Activated naive CD8-positive, alpha-beta T cell treated with anti-CD3 and anti-CD28 coated beads, Interleukin-2, amount 10 ng/mL, durations not matched to agents 7 days and 5 days (primary cell): ENCODE data around the gene ACHE. TPM values are rescaled to one million over a fixed set of nuclear protein-coding genes. Genes with fewer than 3 reads are reported as not detected.
A peak's percentile ranks its signal among the peaks of the same experiment; 100 is the strongest.
"Not testable (repeated sequence)": the region's sequence is repeated elsewhere in the genome, so short reads cannot be mapped to it uniquely, and the experiment has no call there.

Experiments
- ATAC-seq: fragments of 150-1000 bp; cut with Tn5 transposase; one replicate; pipeline ENCODE4 v1.10.0; 2021; ENCODE audit warnings: low read depth, moderate library complexity
- POLR2A ChIA-PET: fragments of 350-600 bp; sonication (Branson Sonifier 250); formaldehyde crosslinking; loops from one replicate; lab custom pipeline; 2021; ENCODE audit warnings: antibody characterized with exemption; lab: Charles Lee
- DNase-seq: peaks from one replicate; pipeline ENCODE4 v3.0.0; 2021
- H3K27ac Mint-ChIP-seq: one replicate; pipeline ENCODE4 v1.8.0; 2022; ENCODE audit warnings: mild to moderate bottlenecking, mixed read lengths
- H3K27me3 Mint-ChIP-seq: one replicate; pipeline ENCODE4 v1.8.0; 2022; ENCODE audit warnings: mild to moderate bottlenecking, moderate library complexity, mixed read lengths
- H3K36me3 Mint-ChIP-seq: one replicate; pipeline ENCODE4 v1.8.0; 2021; ENCODE audit warnings: mild to moderate bottlenecking, mixed read lengths
- H3K4me1 Mint-ChIP-seq: one replicate; pipeline ENCODE4 v1.8.0; 2021; ENCODE audit warnings: mixed read lengths
- H3K4me3 Mint-ChIP-seq: one replicate; pipeline ENCODE4 v1.8.0; 2022; ENCODE audit warnings: mild to moderate bottlenecking, moderate library complexity, mixed read lengths
- H3K9me3 Mint-ChIP-seq: one replicate; pipeline ENCODE4 v1.8.0; 2021; ENCODE audit warnings: mixed read lengths
- total RNA-seq, 2 experiments: library from RNA; stranded (reverse); gene quantifications; one replicate each; pipeline ENCODE4 v1.2.3, GENCODE V29; 2021

The ACHE gene
- under 1 TPM in 1 of 2 experiments, not detected in 1; 0.34 TPM for total RNA-seq

GRCh38 chr7:100895701-100895955 is at the start of gene ACHE:
Gene ACHE, minus strand, starts transcription at chr7:100895888. Its CDS starts 1,656 bp downstream, at chr7:100894232.
- no peak for ATAC-seq
- Mint-ChIP-seq H3K4me1 (peaks cover 13% of the 10 kb centered on the region), H3K27ac (peak within 1 kb of the TSS; percentile 51), H3K36me3 (no peaks in the 10 kb centered on the region), H3K4me3 (peak within 1 kb of the TSS; percentile 44), H3K9me3 (no peaks in the 10 kb centered on the region), H3K27me3 (peaks cover 53% of the 10 kb centered on the region)
- POLR2A ChIA-PET = no interaction called here
- DNase-seq = no peak

- POLR2A ChIA-PET = no interaction called here
- H3K4me1 Mint-ChIP-seq = no peaks in the 10 kb centered on the region
- peaks cover 5% of the 10 kb centered on the region for H3K9me3 Mint-ChIP-seq
- no peak overlapping the region for H3K4me3 Mint-ChIP-seq
- H3K27ac Mint-ChIP-seq = no peak overlapping the region
- peaks cover 12% of the 10 kb centered on the region for H3K27me3 Mint-ChIP-seq
- ATAC-seq (no peak), DNase-seq (no peak)
- no peaks in the 10 kb centered on the region for H3K36me3 Mint-ChIP-seq
Observed at GRCh38 chr7:100944138-100944537, 48.5 kb upstream of the ACHE start.

- H3K4me3 Mint-ChIP-seq = no peak overlapping the region
- no peak overlapping the region for H3K27ac Mint-ChIP-seq
- POLR2A ChIA-PET = no interaction called here
Observed at GRCh38 chr7:100943693-100944092, 48.0 kb upstream of the ACHE start.

GRCh38 chr7:100942045-100942774 is 46.5 kb upstream of the ACHE start:
- no peak for DNase-seq
- POLR2A ChIA-PET = no interaction called here
- ATAC-seq = no peak
- Mint-ChIP-seq H3K27me3 (peaks cover 9% of the 10 kb centered on the region), H3K36me3 (no peaks in the 10 kb centered on the region), H3K27ac (no peak overlapping the region), H3K9me3 (peaks cover 5% of the 10 kb centered on the region), H3K4me1 (no peaks in the 10 kb centered on the region), H3K4me3 (no peak overlapping the region)

More at GRCh38 chr7:100943693-100944092, 48.0 kb upstream of the ACHE start:
- no peak for ATAC-seq
- no peaks in the 10 kb centered on the region for H3K36me3 Mint-ChIP-seq
- DNase-seq = no peak
- H3K27me3 Mint-ChIP-seq = peaks cover 9% of the 10 kb centered on the region
- H3K9me3 Mint-ChIP-seq = peaks cover 5% of the 10 kb centered on the region
- H3K4me1 Mint-ChIP-seq = no peaks in the 10 kb centered on the region

- POLR2A ChIA-PET, H3K27me3 Mint-ChIP-seq, DNase-seq, H3K9me3 Mint-ChIP-seq, H3K4me3 Mint-ChIP-seq, H3K27ac Mint-ChIP-seq, ATAC-seq, H3K4me1 Mint-ChIP-seq, H3K36me3 Mint-ChIP-seq: not testable (repeated sequence)
Observed at GRCh38 chr7:100936167-100936566, 40.5 kb upstream of the ACHE start.

GRCh38 chr7:100935381-100935780 is 39.7 kb upstream of the ACHE start:
- H3K36me3 Mint-ChIP-seq, H3K4me1 Mint-ChIP-seq, H3K27me3 Mint-ChIP-seq, H3K4me3 Mint-ChIP-seq, H3K9me3 Mint-ChIP-seq, H3K27ac Mint-ChIP-seq, ATAC-seq, DNase-seq, POLR2A ChIA-PET: not testable (repeated sequence)

- no peaks in the 10 kb centered on the region for H3K4me1 Mint-ChIP-seq
- H3K27ac Mint-ChIP-seq = no peak overlapping the region
- ATAC-seq (no peak), DNase-seq (no peak)
- H3K27me3 Mint-ChIP-seq = peaks cover 2% of the 10 kb centered on the region
- H3K4me3 Mint-ChIP-seq = no peak overlapping the region
- H3K36me3 Mint-ChIP-seq = no peaks in the 10 kb centered on the region
- peaks cover 2% of the 10 kb centered on the region for H3K9me3 Mint-ChIP-seq
- POLR2A ChIA-PET = no interaction called here
Observed at GRCh38 chr7:100933734-100934133, 38.0 kb upstream of the ACHE start.

- peaks cover 2% of the 10 kb centered on the region for H3K9me3 Mint-ChIP-seq
- no peaks in the 10 kb centered on the region for H3K36me3 Mint-ChIP-seq
- POLR2A ChIA-PET = no interaction called here
- H3K4me3 Mint-ChIP-seq = no peak overlapping the region
- DNase-seq = no peak
- H3K27me3 Mint-ChIP-seq = peaks cover 2% of the 10 kb centered on the region
- no peak for ATAC-seq
- H3K27ac Mint-ChIP-seq = no peak overlapping the region
- H3K4me1 Mint-ChIP-seq = no peaks in the 10 kb centered on the region
Observed at GRCh38 chr7:100929808-100930174, 34.1 kb upstream of the ACHE start.

- POLR2A ChIA-PET, H3K9me3 Mint-ChIP-seq, DNase-seq, ATAC-seq, H3K36me3 Mint-ChIP-seq, H3K4me1 Mint-ChIP-seq, H3K4me3 Mint-ChIP-seq, H3K27ac Mint-ChIP-seq: not testable (repeated sequence)
- peaks cover 21% of the 10 kb centered on the region for H3K27me3 Mint-ChIP-seq
Observed at GRCh38 chr7:100923616-100924015, 27.9 kb upstream of the ACHE start.

- Mint-ChIP-seq H3K4me1 (no peaks in the 10 kb centered on the region), H3K27ac (no peak overlapping the region), H3K27me3 (peaks cover 21% of the 10 kb centered on the region), H3K4me3 (no peak overlapping the region), H3K36me3 (no peaks in the 10 kb centered on the region), H3K9me3 (no peaks in the 10 kb centered on the region)
- DNase-seq = no peak
- no peak for ATAC-seq
- POLR2A ChIA-PET = no interaction called here
Observed at GRCh38 chr7:100921039-100921438, 25.4 kb upstream of the ACHE start.

- POLR2A ChIA-PET, H3K4me1 Mint-ChIP-seq, H3K36me3 Mint-ChIP-seq, DNase-seq, H3K27ac Mint-ChIP-seq, H3K9me3 Mint-ChIP-seq, ATAC-seq, H3K4me3 Mint-ChIP-seq: not testable (repeated sequence)
- H3K27me3 Mint-ChIP-seq = peaks cover 21% of the 10 kb centered on the region
Observed at GRCh38 chr7:100919779-100920437, 24.2 kb upstream of the ACHE start.

GRCh38 chr7:100919335-100919734 is 23.6 kb upstream of the ACHE start:
- H3K36me3 Mint-ChIP-seq, ATAC-seq, H3K27ac Mint-ChIP-seq, H3K9me3 Mint-ChIP-seq, H3K4me3 Mint-ChIP-seq, POLR2A ChIA-PET, H3K4me1 Mint-ChIP-seq, DNase-seq: not testable (repeated sequence)
- H3K27me3 Mint-ChIP-seq = peaks cover 21% of the 10 kb centered on the region

GRCh38 chr7:100914879-100915447 is 19.3 kb upstream of the ACHE start:
- no peak for DNase-seq
- H3K9me3 Mint-ChIP-seq = no peaks in the 10 kb centered on the region
- H3K4me3 Mint-ChIP-seq = no peak overlapping the region
- H3K27ac Mint-ChIP-seq = no peak overlapping the region
- no peak for ATAC-seq
- peaks cover 19% of the 10 kb centered on the region for H3K27me3 Mint-ChIP-seq
- no peaks in the 10 kb centered on the region for H3K36me3 Mint-ChIP-seq
- H3K4me1 Mint-ChIP-seq = no peaks in the 10 kb centered on the region
- POLR2A ChIA-PET = no interaction called here
